HepG2 (cell line): ENCODE measurements around the gene BCL2L11. TPM values are rescaled to one million over a fixed set of nuclear protein-coding genes. Genes with fewer than 3 reads are reported as not detected.

Experiments used
- ATAC-seq: fragments of 200-7000 bp; cut with Tn5 transposase; 3 replicates; pipeline ENCODE4 v1.9.1; 2020; ENCODE audit warnings: mild to moderate bottlenecking, moderate library complexity
- BruUV-seq: library from RNA; stranded (reverse); fragments of 400-500 nt; replicated peaks from 2 replicates; lab custom pipeline; 2021; lab: Mats Ljungman, UMichigan
- CTCF ChIA-PET: fragments of 300-600 bp; formaldehyde crosslinking; extraction: SDS; loops from one replicate; lab custom pipeline; 2021; ENCODE audit warnings: low total read pairs, inconsistent platforms, low intra/inter-chr PET ratio; lab: Yijun Ruan, JAX
- POLR2A ChIA-PET: fragments of 350-600 bp; sonication (Branson Sonifier 250); formaldehyde crosslinking; loops from one replicate; lab custom pipeline; 2020; ENCODE audit warnings: antibody characterized with exemption, inconsistent platforms; lab: Yijun Ruan, JAX
- DNase-seq: peaks from one replicate; pipeline ENCODE4 v3.0.0-alpha.2; 2015; ENCODE audit warnings: low spot score
- FAIRE-seq: peaks from 3 replicates; lab custom pipeline; 2011; peaks lifted over from hg19 to GRCh38; lab: Jason Lieb, UNC
- H2AFZ ChIP-seq: one replicate; pipeline ENCODE4 v1.6.1; 2011; ENCODE audit warnings: low read length, inconsistent platforms
- H3K27ac ChIP-seq: fragments of 300-600 bp; 3 replicates; pipeline ENCODE4 v1.8.0; 2011; ENCODE audit warnings: mixed run types, mild to moderate bottlenecking, mixed read lengths, low read length, inconsistent platforms; ENCODE audit not compliant: insufficient read depth; ENCODE audit errors: extremely low read length
- H3K27me3 ChIP-seq, 2 experiments: fragments of 200-600 bp in 1 of 2; 2 replicates in 1 of 2; 3 replicates in 1 of 2; pipeline versions ENCODE4 v1.6.0 to v1.8.0; 2011; ENCODE audit warnings: low read length in 2 of 2, mild to moderate bottlenecking in 2 of 2, moderate library complexity in 2 of 2, inconsistent platforms in 1 of 2; ENCODE audit not compliant: insufficient read depth in 2 of 2, control insufficient read depth in 1 of 2
- H3K36me3 ChIP-seq, 2 experiments: fragments of 200-600 bp in 1 of 2; replicated peaks in 1 of 2; 2 replicates in 1 of 2; 3 replicates in 1 of 2; pipeline versions ENCODE4 v1.5.1 to v1.8.0; 2011; ENCODE audit warnings: low read length in 2 of 2, inconsistent platforms in 1 of 2; ENCODE audit not compliant: insufficient read depth in 2 of 2, control insufficient read depth in 1 of 2
- H3K4me1 ChIP-seq: 2 replicates; pipeline ENCODE4 v1.5.1; 2012; ENCODE audit warnings: low read length, inconsistent platforms; ENCODE audit not compliant: insufficient read depth
- H3K4me2 ChIP-seq: 2 replicates; pipeline ENCODE4 v1.6.0; 2011; ENCODE audit warnings: low read depth, low read length, inconsistent platforms
- H3K4me3 ChIP-seq, 3 experiments: fragments of 200-600 bp in 1 of 3; sonication (generic), shearing (Covaris generic) in 1 of 3; replicated peaks in 1 of 3; 2 replicates each; pipeline ENCODE4 v1.5.1; 2011 to 2016; ENCODE audit warnings: low read length in 3 of 3, inconsistent platforms in 2 of 3, low read depth in 2 of 3, mild to moderate bottlenecking in 2 of 3, control low read depth in 1 of 3, mixed read lengths in 1 of 3; ENCODE audit not compliant: insufficient read depth in 1 of 3
- H3K79me2 ChIP-seq: one replicate; pipeline ENCODE4 v1.6.1; 2011; ENCODE audit warnings: low read length, inconsistent platforms; ENCODE audit not compliant: insufficient read depth
- H3K9ac ChIP-seq: 2 replicates; pipeline ENCODE4 v1.6.0; 2011; ENCODE audit warnings: mild to moderate bottlenecking, low read depth, low read length, inconsistent platforms; ENCODE audit not compliant: insufficient read depth
- H3K9me3 ChIP-seq: 2 replicates; pipeline ENCODE4 v1.5.1; 2012; ENCODE audit warnings: mild to moderate bottlenecking, low read length
- H4K20me1 ChIP-seq: 2 replicates; pipeline ENCODE4 v1.6.0; 2011; ENCODE audit warnings: inconsistent platforms, mild to moderate bottlenecking, low read length, moderate library complexity; ENCODE audit not compliant: insufficient read depth
- CREM ChIP-seq, 2 experiments: sonication (generic) in 1 of 2; formaldehyde crosslinking in 1 of 2; IDR thresholded peaks; 2 replicates each; pipeline versions ENCODE4 v1.4.0 to v1.6.1; 2016 to 2020; ENCODE audit warnings: antibody characterized with exemption in 1 of 2, mild to moderate bottlenecking in 1 of 2, missing genetic modification reagents in 1 of 2
- JARID2 ChIP-seq: sonication (generic); formaldehyde crosslinking; IDR thresholded peaks from 2 replicates; pipeline ENCODE4 v1.8.1; 2023; ENCODE audit warnings: missing genetic modification reagents, inconsistent platforms; ENCODE audit not compliant: insufficient replicate concordance
- NFATC3 ChIP-seq: sonication (generic); formaldehyde crosslinking; IDR thresholded peaks from 2 replicates; pipeline ENCODE4 v1.5.1; 2020; ENCODE audit warnings: mild to moderate bottlenecking, missing genetic modification reagents
- ZNF850 ChIP-seq: sonication (generic); formaldehyde crosslinking; conservative IDR thresholded peaks from 2 replicates; pipeline ENCODE4 v1.9.0; 2021; ENCODE audit warnings: mild to moderate bottlenecking, missing genetic modification reagents
- WGBS: methylation state at CpG from one replicate; pipeline ENCODE4 v1.1.6; 2017; ENCODE audit warnings: low lambda C conversion rate; 5-methylcytosine and 5-hydroxymethylcytosine counted together
- in situ Hi-C: cut with HindIII; loops from 2 replicates; pipeline ENCODE4 v1.10.0; 2017; ENCODE audit warnings: low pct_unique_long_range_greater_than_20kb; ENCODE audit not compliant: extremely low pct_ligation_motif_present
- intact Hi-C: fragments of 100-400 bp; cut with micrococcal nuclease; formaldehyde crosslinking; loops from one replicate; pipeline ENCODE4 v1.10.0; 2022; ENCODE audit not compliant: unreplicated experiment
- polyA plus RNA-seq, 8 experiments: library from polyadenylated mRNA; depleted of rRNA in 3 of 8; stranded (reverse) in 7 of 8; unstranded in 1 of 8; fragments of >200 nt; fragmentation: Illumina TruSeq in 4 of 8; extraction: Trizol in 4 of 8; gene quantifications; 2 replicates each; pipeline versions ENCODE4 v1.2.1 to v1.2.3, GENCODE V29; 2011 to 2016; ENCODE audit warnings: low read depth in 4 of 8, missing spikeins in 1 of 8, mixed read lengths in 1 of 8; ENCODE audit not compliant: insufficient read depth in 1 of 8
- total RNA-seq, 5 experiments: library from RNA; depleted of rRNA; stranded (reverse); fragments of >200 nt; fragmentation: Illumina TruSeq; extraction: Trizol; gene quantifications; 2 replicates each; pipeline ENCODE4 v1.2.3, GENCODE V29; 2016; ENCODE audit warnings: low read depth in 1 of 5
- TF ChIP-seq, protein P1 (sequence below): sonication (generic); formaldehyde crosslinking; IDR thresholded peaks from 2 replicates; pipeline ENCODE4 v1.9.0; 2021; ENCODE audit warnings: missing genetic modification reagents, borderline replicate concordance
- TF ChIP-seq, protein P2 (sequence below): sonication (generic); formaldehyde crosslinking; IDR thresholded peaks from 2 replicates; pipeline ENCODE4 v1.5.1; 2020; ENCODE audit warnings: missing genetic modification reagents, mild to moderate bottlenecking, borderline replicate concordance
- TF ChIP-seq, protein P3 (sequence below): sonication (generic); formaldehyde crosslinking; IDR thresholded peaks from 2 replicates; pipeline ENCODE4 v1.5.0; 2020; ENCODE audit warnings: mild to moderate bottlenecking, missing genetic modification reagents
- TF ChIP-seq, protein P4 (sequence below): sonication (generic); formaldehyde crosslinking; IDR thresholded peaks from 2 replicates; pipeline ENCODE4 v1.5.1; 2020; ENCODE audit warnings: mild to moderate bottlenecking, missing genetic modification reagents, moderate library complexity

BCL2L11 gene
- total and polyA plus RNA-seq, 2 of the 13 experiments (the other 11 are each of a cell fraction or from before 2014, with no cell fraction given): 6.1 to 9.7 TPM

DNA sequence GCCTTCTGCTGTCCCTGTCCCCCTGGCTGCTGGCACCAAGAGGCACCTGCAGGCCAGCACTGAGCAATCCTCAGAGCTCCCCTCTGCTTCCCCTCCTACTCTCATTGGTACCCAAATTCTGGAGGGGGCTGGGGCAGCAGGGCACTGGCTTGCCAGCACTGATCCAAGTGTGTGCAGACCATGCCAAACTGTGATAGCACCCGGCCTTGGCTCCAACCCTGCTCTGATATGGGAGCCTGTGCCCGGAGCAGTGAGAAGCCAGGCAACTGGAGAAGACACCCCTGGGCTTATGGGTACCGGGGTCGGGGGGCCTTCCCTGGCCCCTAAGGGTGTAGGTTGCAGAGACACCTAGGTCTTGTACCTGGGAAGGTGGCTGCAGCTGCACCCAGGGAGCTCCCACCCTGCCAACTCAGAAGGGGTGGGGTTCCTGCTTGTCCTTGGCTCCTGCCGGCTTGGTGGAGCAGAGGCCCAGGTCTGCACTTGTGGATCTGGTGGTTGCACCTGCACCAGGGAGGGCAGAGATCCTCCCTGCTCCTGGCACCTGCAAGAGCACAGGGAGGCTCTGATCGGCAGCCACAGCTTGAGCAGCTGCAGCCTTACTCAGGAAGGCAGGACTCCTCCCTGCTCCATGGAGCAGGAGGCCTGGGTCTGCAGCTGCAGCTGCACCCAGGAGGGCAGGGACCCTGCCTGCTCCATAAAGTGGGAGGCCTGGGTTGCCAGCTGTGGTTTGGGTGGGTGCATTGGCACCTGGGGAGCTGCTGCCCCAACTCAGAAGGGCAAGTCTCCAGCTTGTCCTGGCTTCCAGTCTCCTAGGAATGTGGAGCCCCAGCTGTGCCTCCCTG lies 96.3 kb downstream of the BCL2L11 start:
- no peak overlapping the region for H3K4me2 ChIP-seq
- H3K79me2 ChIP-seq: no peaks in the 10 kb centered on the region
- intact Hi-C loops: no loop called here
- no peak; the same call in 2 of the 3 replicates for ATAC-seq
- H3K27me3 ChIP-seq: no peaks in the 10 kb centered on the region
- ChIA-PET POLR2A (no interaction called here), CTCF (no interaction called here)
- no TSS peak for BruUV-seq
- DNase-seq: no peak
- no peak for FAIRE-seq
- 94% methylated on average over 3 of the region's 6 CpGs for WGBS
- no peak overlapping the region for H3K27ac ChIP-seq
- H3K9me3 ChIP-seq: peaks cover 16% of the 10 kb centered on the region
- H2AFZ ChIP-seq: no peak overlapping the region
- peaks cover 0 to 7% of the 10 kb centered on the region in 2 experiments; a peak in 2 of 5 replicates for H3K36me3 ChIP-seq
- H3K4me1 ChIP-seq: no peaks in the 10 kb centered on the region
- in situ Hi-C loops: no loop called here
- no peaks in the 10 kb centered on the region for H4K20me1 ChIP-seq
- H3K4me3 ChIP-seq: no peak overlapping the region
- no peak overlapping the region for H3K9ac ChIP-seq
- TF ChIP-seq NFATC3: no peak
- TF ChIP-seq JARID2: no peak
- TF ChIP-seq, protein P1, sequence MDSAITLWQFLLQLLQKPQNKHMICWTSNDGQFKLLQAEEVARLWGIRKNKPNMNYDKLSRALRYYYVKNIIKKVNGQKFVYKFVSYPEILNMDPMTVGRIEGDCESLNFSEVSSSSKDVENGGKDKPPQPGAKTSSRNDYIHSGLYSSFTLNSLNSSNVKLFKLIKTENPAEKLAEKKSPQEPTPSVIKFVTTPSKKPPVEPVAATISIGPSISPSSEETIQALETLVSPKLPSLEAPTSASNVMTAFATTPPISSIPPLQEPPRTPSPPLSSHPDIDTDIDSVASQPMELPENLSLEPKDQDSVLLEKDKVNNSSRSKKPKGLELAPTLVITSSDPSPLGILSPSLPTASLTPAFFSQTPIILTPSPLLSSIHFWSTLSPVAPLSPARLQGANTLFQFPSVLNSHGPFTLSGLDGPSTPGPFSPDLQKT: no peak
- TF ChIP-seq CREM (IDR thresholded peaks at IDR 0.05): no peak
- TF ChIP-seq CREM (CRISPR knock-in tag; IDR thresholded peaks at IDR 0.05): no peak
- TF ChIP-seq ZNF850 (CRISPR knock-in tag): no peak
- TF ChIP-seq, protein P2, sequence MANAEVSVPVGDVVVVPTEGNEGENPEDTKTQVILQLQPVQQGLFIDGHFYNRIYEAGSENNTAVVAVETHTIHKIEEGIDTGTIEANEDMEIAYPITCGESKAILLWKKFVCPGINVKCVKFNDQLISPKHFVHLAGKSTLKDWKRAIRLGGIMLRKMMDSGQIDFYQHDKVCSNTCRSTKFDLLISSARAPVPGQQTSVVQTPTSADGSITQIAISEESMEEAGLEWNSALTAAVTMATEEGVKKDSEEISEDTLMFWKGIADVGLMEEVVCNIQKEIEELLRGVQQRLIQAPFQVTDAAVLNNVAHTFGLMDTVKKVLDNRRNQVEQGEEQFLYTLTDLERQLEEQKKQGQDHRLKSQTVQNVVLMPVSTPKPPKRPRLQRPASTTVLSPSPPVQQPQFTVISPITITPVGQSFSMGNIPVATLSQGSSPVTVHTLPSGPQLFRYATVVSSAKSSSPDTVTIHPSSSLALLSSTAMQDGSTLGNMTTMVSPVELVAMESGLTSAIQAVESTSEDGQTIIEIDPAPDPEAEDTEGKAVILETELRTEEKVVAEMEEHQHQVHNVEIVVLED (CRISPR knock-in tag): no peak
- TF ChIP-seq, protein P3, sequence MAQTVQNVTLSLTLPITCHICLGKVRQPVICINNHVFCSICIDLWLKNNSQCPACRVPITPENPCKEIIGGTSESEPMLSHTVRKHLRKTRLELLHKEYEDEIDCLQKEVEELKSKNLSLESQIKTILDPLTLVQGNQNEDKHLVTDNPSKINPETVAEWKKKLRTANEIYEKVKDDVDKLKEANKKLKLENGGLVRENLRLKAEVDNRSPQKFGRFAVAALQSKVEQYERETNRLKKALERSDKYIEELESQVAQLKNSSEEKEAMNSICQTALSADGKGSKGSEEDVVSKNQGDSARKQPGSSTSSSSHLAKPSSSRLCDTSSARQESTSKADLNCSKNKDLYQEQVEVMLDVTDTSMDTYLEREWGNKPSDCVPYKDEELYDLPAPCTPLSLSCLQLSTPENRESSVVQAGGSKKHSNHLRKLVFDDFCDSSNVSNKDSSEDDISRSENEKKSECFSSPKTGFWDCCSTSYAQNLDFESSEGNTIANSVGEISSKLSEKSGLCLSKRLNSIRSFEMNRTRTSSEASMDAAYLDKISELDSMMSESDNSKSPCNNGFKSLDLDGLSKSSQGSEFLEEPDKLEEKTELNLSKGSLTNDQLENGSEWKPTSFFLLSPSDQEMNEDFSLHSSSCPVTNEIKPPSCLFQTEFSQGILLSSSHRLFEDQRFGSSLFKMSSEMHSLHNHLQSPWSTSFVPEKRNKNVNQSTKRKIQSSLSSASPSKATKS (CRISPR knock-in tag): no peak
- TF ChIP-seq, protein P4, sequence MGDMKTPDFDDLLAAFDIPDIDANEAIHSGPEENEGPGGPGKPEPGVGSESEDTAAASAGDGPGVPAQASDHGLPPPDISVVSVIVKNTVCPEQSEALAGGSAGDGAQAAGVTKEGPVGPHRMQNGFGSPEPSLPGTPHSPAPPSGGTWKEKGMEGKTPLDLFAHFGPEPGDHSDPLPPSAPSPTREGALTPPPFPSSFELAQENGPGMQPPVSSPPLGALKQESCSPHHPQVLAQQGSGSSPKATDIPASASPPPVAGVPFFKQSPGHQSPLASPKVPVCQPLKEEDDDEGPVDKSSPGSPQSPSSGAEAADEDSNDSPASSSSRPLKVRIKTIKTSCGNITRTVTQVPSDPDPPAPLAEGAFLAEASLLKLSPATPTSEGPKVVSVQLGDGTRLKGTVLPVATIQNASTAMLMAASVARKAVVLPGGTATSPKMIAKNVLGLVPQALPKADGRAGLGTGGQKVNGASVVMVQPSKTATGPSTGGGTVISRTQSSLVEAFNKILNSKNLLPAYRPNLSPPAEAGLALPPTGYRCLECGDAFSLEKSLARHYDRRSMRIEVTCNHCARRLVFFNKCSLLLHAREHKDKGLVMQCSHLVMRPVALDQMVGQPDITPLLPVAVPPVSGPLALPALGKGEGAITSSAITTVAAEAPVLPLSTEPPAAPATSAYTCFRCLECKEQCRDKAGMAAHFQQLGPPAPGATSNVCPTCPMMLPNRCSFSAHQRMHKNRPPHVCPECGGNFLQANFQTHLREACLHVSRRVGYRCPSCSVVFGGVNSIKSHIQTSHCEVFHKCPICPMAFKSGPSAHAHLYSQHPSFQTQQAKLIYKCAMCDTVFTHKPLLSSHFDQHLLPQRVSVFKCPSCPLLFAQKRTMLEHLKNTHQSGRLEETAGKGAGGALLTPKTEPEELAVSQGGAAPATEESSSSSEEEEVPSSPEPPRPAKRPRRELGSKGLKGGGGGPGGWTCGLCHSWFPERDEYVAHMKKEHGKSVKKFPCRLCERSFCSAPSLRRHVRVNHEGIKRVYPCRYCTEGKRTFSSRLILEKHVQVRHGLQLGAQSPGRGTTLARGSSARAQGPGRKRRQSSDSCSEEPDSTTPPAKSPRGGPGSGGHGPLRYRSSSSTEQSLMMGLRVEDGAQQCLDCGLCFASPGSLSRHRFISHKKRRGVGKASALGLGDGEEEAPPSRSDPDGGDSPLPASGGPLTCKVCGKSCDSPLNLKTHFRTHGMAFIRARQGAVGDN (CRISPR knock-in tag): peak; percentile 15; the same call in 1 of the 2 replicates
